DND-41 (cell line): ENCODE results near the gene CHD1.

ENCODE experiments used
- CTCF ChIP-seq: IDR thresholded peaks from 2 replicates; pipeline ENCODE4 v1.5.1; 2012; ENCODE audit warnings: borderline replicate concordance, low read length, moderate library complexity, mild to moderate bottlenecking; ENCODE audit not compliant: poor library complexity, severe bottlenecking; ENCODE audit errors: extremely low read depth
- EZH2 ChIP-seq: IDR thresholded peaks from 3 replicates; pipeline ENCODE4 v1.6.1; 2012; ENCODE audit warnings: borderline replicate concordance, low read depth, mild to moderate bottlenecking, moderate library complexity, low read length, inconsistent platforms; ENCODE audit not compliant: severe bottlenecking

GRCh38 chr5:98928873-98929709, at the start of gene CHD1:
- no peak for TF ChIP-seq CTCF
- TF ChIP-seq EZH2: no peak
